ENCODE data around the gene SHROOM4. TPM values are rescaled to one million over a fixed set of nuclear protein-coding genes. Genes with fewer than 3 reads are reported as not detected.

Gene SHROOM4
- total RNA-seq, 1 donor from 2014 or later = 43.5 TPM

DNA sequence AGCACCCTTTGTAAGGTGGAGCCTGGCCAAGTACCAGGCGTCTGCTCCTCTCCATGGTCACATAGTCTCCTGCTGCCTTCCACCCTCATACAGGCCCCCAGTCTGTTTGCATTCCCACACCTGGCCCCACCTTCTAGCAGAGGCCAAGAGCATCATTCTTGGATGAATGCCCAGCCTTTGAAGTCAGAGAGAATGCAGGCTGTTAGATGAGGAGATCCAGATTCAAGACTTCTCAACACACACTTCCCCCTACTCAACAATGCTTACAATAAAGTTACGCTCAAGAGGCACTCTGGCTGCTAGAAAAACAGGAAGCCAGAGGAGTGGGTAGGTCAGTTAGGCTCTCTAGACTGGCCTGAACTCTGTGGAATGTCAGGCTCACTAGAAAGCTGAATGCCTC lies 43.3 kb downstream of the SHROOM4 start:
- TF ChIP-seq, protein P1, sequence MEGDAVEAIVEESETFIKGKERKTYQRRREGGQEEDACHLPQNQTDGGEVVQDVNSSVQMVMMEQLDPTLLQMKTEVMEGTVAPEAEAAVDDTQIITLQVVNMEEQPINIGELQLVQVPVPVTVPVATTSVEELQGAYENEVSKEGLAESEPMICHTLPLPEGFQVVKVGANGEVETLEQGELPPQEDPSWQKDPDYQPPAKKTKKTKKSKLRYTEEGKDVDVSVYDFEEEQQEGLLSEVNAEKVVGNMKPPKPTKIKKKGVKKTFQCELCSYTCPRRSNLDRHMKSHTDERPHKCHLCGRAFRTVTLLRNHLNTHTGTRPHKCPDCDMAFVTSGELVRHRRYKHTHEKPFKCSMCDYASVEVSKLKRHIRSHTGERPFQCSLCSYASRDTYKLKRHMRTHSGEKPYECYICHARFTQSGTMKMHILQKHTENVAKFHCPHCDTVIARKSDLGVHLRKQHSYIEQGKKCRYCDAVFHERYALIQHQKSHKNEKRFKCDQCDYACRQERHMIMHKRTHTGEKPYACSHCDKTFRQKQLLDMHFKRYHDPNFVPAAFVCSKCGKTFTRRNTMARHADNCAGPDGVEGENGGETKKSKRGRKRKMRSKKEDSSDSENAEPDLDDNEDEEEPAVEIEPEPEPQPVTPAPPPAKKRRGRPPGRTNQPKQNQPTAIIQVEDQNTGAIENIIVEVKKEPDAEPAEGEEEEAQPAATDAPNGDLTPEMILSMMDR (IDR thresholded peaks at IDR 0.05) = no peak
- Histone ChIP-seq H3K4me3 (no peak overlapping the region), H3K9me3 (no peaks in the 10 kb centered on the region), H3K4me1 (no peaks in the 10 kb centered on the region), H3K27ac (peak overlapping the region; percentile 24), H3K36me3 (no peaks in the 10 kb centered on the region), H3K27me3 (no peaks in the 10 kb centered on the region)
- DNase-seq = peak; percentile 74
- intact Hi-C loops (cut with DNase I) = no loop called here
- ATAC-seq = peak; percentile 93

DNA sequence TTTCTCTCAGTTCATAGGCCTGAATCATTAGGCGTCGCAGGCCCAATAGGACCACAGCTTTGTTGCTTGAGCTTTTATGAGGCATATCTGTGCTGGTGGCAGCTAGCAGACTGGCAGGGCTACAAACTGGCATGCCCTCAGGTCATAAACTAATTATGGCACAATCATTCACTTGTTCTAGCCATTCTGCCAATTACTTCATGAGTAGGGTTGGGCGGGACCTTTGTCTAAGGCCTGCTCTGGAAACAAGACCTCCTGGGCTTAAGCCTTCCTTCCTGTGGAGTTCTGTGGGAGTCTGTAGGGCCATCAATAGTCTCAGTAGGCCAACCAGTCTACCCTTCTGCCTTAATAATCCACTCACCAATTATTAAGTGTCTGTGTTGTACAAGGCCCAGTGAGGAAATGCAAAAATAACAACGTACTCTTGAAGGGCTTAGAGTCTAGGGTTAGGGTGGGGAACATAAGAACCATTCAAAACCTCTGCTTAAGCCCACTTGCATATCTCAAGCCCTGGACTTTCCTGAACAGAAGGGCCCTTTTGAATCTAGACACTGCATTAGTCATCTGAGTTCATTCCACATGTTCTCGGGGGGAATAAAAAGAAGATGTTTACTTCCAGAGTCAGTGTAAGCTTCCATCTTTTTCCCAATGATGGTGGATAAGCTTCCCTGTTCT lies 44.5 kb downstream of the SHROOM4 start:
- Histone ChIP-seq H3K4me3 (no peak overlapping the region), H3K9me3 (no peaks in the 10 kb centered on the region), H3K27me3 (no peaks in the 10 kb centered on the region), H3K4me1 (no peaks in the 10 kb centered on the region), H3K36me3 (no peaks in the 10 kb centered on the region), H3K27ac (peak overlapping the region; percentile 42)
- TF ChIP-seq, protein P1 (IDR thresholded peaks at IDR 0.05) = no peak
- no peak for DNase-seq
- intact Hi-C loops (cut with DNase I) = no loop called here
- ATAC-seq = peak; percentile 82

DNA sequence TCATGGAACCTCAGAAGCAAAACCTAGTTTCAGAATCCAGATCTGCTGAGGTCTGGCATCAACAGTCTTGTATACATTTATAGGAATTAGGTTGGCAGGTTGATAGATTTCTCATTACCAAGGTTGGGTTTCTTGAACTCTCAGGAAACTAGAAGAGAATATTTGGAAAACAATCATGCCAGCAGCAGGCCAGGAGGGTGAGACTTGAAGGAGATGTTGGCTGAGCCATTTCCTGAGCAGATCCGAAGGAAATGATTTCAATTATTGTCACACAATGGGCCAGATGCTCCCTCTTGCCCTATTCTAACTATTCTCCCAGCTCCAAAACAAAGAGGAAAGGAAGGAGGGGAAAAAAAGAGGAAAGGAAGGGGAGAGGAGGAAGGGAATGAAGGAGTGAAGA lies 45.2 kb downstream of the SHROOM4 start:
- ATAC-seq (no peak), DNase-seq (no peak)
- intact Hi-C loops (cut with DNase I) = no loop called here
- no peak overlapping the region for H3K4me3 ChIP-seq
- H3K27me3 ChIP-seq = no peaks in the 10 kb centered on the region
- H3K9me3 ChIP-seq = no peaks in the 10 kb centered on the region
- peak overlapping the region; percentile 42 for H3K27ac ChIP-seq
- H3K36me3 ChIP-seq = no peaks in the 10 kb centered on the region
- no peaks in the 10 kb centered on the region for H3K4me1 ChIP-seq
- TF ChIP-seq, protein P1 (IDR thresholded peaks at IDR 0.05) = no peak

DNA sequence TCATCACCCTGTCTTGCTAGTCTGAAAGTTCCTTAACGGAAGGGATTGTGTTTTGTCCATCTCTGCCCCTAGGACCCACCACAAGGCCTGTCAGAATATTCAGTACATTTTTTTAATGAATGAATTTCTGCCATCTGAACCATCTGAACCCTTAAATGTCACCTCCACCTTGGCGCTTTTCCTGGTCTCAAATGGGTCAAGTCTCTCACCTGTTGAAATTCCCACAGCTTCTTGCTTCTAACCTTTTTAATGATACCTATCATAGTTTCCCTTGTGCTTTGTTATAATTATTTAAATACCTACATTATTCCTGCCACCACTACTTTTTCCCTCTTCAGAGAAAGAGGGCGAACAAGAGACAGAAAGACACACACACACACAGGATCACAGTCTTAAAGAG lies 48.0 kb downstream of the SHROOM4 start:
- DNase-seq (no peak), ATAC-seq (no peak)
- H3K27ac ChIP-seq = no peak overlapping the region
- H3K4me1 ChIP-seq = no peaks in the 10 kb centered on the region
- H3K9me3 ChIP-seq = no peaks in the 10 kb centered on the region
- H3K36me3 ChIP-seq = no peaks in the 10 kb centered on the region
- intact Hi-C loops (cut with DNase I) = no loop called here
- H3K27me3 ChIP-seq = no peaks in the 10 kb centered on the region
- H3K4me3 ChIP-seq = no peak overlapping the region
- TF ChIP-seq, protein P1 (IDR thresholded peaks at IDR 0.05) = no peak

DNA sequence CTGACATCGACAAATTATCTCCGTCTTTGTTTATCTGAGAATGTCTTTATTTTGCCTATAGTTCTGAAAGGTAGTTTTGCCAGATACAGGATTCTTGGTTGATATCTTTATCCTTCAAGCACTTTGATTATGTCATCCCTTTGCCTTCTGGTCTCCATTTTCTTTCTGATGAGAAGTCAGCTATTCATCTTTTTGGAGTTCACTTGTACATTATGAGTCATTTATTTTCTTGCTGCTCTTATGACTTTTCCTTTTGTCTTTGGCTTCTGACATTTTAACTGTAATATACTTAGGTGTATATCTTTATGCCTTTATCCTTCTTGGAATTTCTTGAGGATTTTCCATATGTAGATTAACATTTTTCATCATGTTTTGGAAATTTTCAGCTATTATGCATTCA lies 51.4 kb downstream of the SHROOM4 start:
- ATAC-seq = no peak
- TF ChIP-seq, protein P1 (IDR thresholded peaks at IDR 0.05) = no peak

DNA sequence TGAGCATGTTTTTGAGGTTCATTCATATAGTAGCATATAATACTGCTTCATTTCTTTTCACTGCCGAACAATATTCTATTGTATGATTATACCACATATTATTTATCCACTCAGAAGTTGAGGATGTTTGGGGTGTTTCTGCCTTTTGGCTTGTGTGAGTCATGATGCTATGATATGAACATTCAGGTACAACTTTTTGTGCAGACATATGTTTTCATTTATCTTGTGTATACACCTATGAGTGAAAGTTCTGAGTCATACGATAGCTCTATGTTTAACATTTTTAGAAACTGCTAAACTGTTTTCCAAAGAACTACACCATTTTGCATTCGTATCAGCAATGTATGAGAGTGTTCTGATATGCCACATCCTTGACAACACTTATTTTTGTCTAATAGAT lies 57.7 kb downstream of the SHROOM4 start:
- Histone ChIP-seq H3K27me3 (no peaks in the 10 kb centered on the region), H3K9me3 (no peaks in the 10 kb centered on the region), H3K36me3 (no peaks in the 10 kb centered on the region), H3K4me3 (no peak overlapping the region), H3K4me1 (no peaks in the 10 kb centered on the region), H3K27ac (no peak overlapping the region)
- intact Hi-C loops (cut with DNase I) = no loop called here
- TF ChIP-seq, protein P1 (IDR thresholded peaks at IDR 0.05) = no peak
- DNase-seq = no peak
- ATAC-seq = no peak

More for the DNA sequence above, 51.4 kb downstream of the SHROOM4 start:
- H3K36me3 ChIP-seq = no peaks in the 10 kb centered on the region
- H3K4me3 ChIP-seq = no peak overlapping the region
- H3K4me1 ChIP-seq = no peaks in the 10 kb centered on the region
- intact Hi-C loops (cut with DNase I) = no loop called here
- no peaks in the 10 kb centered on the region for H3K9me3 ChIP-seq
- no peak overlapping the region for H3K27ac ChIP-seq
- H3K27me3 ChIP-seq = no peaks in the 10 kb centered on the region
- no peak for DNase-seq

Data from upper lobe of right lung (tissue), 1 donor.